Neuronal stem cell (in vitro differentiated cells): ENCODE measurements around the gene MAG.
A peak's percentile ranks its signal among the peaks of the same experiment; 100 is the strongest.

Experiments
- DNase-seq: peaks from one replicate; pipeline ENCODE4 v3.0.0-alpha.2; 2013; ENCODE audit warnings: low spot score
- H2AFZ ChIP-seq: one replicate; pipeline ENCODE4 v1.6.1; 2013; ENCODE audit warnings: mild to moderate bottlenecking, low read length, inconsistent platforms
- H2AK5ac ChIP-seq: 2 replicates; pipeline ENCODE4 v1.6.1; 2013; ENCODE audit warnings: low read depth, mild to moderate bottlenecking, inconsistent platforms, low read length, moderate library complexity, mixed read lengths
- H2BK120ac ChIP-seq: 2 replicates; pipeline ENCODE4 v1.6.1; 2013; ENCODE audit warnings: low read depth, mild to moderate bottlenecking, inconsistent platforms, low read length, moderate library complexity, mixed read lengths
- H2BK12ac ChIP-seq: one replicate; pipeline ENCODE4 v1.6.1; 2013; ENCODE audit warnings: low read length, inconsistent platforms
- H2BK15ac ChIP-seq: 2 replicates; pipeline ENCODE4 v1.6.1; 2013; ENCODE audit warnings: mild to moderate bottlenecking, low read length, inconsistent platforms, mixed read lengths
- H2BK5ac ChIP-seq: one replicate; pipeline ENCODE4 v1.6.1; 2013; ENCODE audit warnings: inconsistent platforms, mild to moderate bottlenecking, low read length, moderate library complexity
- H3K14ac ChIP-seq: one replicate; pipeline ENCODE4 v1.6.1; 2013; ENCODE audit warnings: low read length, inconsistent platforms
- H3K18ac ChIP-seq: 2 replicates; pipeline ENCODE4 v1.6.1; 2013; ENCODE audit warnings: low read length, inconsistent platforms
- H3K23ac ChIP-seq: 2 replicates; pipeline ENCODE4 v1.6.1; 2013; ENCODE audit warnings: low read depth, mild to moderate bottlenecking, mixed read lengths, low read length, inconsistent platforms; ENCODE audit not compliant: poor library complexity
- H3K27ac ChIP-seq: replicated peaks from 3 replicates; pipeline ENCODE4 v1.5.1; 2013; ENCODE audit warnings: low read length, inconsistent platforms
- H3K27me3 ChIP-seq, 3 experiments: 2 replicates each; pipeline ENCODE4 v1.6.1; 2013; ENCODE audit warnings: low read length in 3 of 3, mild to moderate bottlenecking in 2 of 3, inconsistent platforms in 1 of 3, low read depth in 1 of 3, mixed read lengths in 1 of 3, moderate library complexity in 1 of 3; ENCODE audit not compliant: control insufficient read depth in 3 of 3, insufficient read depth in 3 of 3
- H3K36me3 ChIP-seq, 2 donors: replicated peaks in 1 of 2; 2 replicates each; pipeline ENCODE4 v1.6.1; 2013; ENCODE audit warnings: low read length in 2 of 2; ENCODE audit not compliant: control insufficient read depth in 2 of 2, insufficient read depth in 2 of 2
- H3K4ac ChIP-seq: 2 replicates; pipeline ENCODE4 v1.6.1; 2013; ENCODE audit warnings: inconsistent platforms, mild to moderate bottlenecking, low read length, moderate library complexity
- H3K4me1 ChIP-seq, 2 donors: 1 replicate in 1 of 2; 2 replicates in 1 of 2; pipeline ENCODE4 v1.6.1; 2013; ENCODE audit warnings: low read length in 2 of 2, low read depth in 1 of 2; ENCODE audit not compliant: control insufficient read depth in 2 of 2, insufficient read depth in 1 of 2
- H3K4me2 ChIP-seq: one replicate; pipeline ENCODE4 v1.6.1; 2013; ENCODE audit warnings: mild to moderate bottlenecking, low read length, inconsistent platforms; ENCODE audit not compliant: insufficient read depth, poor library complexity, severe bottlenecking
- H3K4me3 ChIP-seq, 2 donors: 2 replicates each; pipeline ENCODE4 v1.5.1; 2013; ENCODE audit warnings: low read length in 2 of 2, mild to moderate bottlenecking in 2 of 2, inconsistent platforms in 1 of 2, moderate library complexity in 1 of 2
- H3K79me1 ChIP-seq: one replicate; pipeline ENCODE4 v1.6.1; 2013; ENCODE audit warnings: low read depth, mild to moderate bottlenecking, inconsistent platforms, low read length, moderate library complexity
- H3K9ac ChIP-seq: one replicate; pipeline ENCODE4 v1.6.1; 2013; ENCODE audit warnings: mild to moderate bottlenecking, low read depth, low read length, inconsistent platforms; ENCODE audit not compliant: poor library complexity
- H3K9me3 ChIP-seq, 2 donors: replicated peaks in 1 of 2; 2 replicates each; pipeline versions ENCODE3 to v1.6.1; 2013; ENCODE audit warnings: low read length in 2 of 2, mild to moderate bottlenecking in 2 of 2, inconsistent platforms in 1 of 2, low read depth in 1 of 2, mixed read lengths in 1 of 2, moderate library complexity in 1 of 2; ENCODE audit not compliant: control insufficient read depth in 2 of 2, insufficient read depth in 1 of 2
- H4K8ac ChIP-seq: one replicate; pipeline ENCODE4 v1.6.1; 2013; ENCODE audit warnings: low read depth, mild to moderate bottlenecking, inconsistent platforms, low read length, moderate library complexity
- H4K91ac ChIP-seq: one replicate; pipeline ENCODE4 v1.6.1; 2013; ENCODE audit warnings: low read length, low read depth, mild to moderate bottlenecking, inconsistent platforms; ENCODE audit not compliant: poor library complexity
- WGBS, 2 donors: extraction: QIAGEN DNeasy Blood & Tissue Kit; methylation state at CpG; one replicate each; pipeline ENCODE4 v1.1.7; 2013; ENCODE audit warnings: missing lambda C conversion rate in 2 of 2, mixed read lengths in 1 of 2; ENCODE audit not compliant: insufficient read length in 2 of 2, insufficient replicate concordance in 1 of 2; ENCODE audit errors: extremely low coverage in 2 of 2; 5-methylcytosine and 5-hydroxymethylcytosine counted together

MAG gene

DNA sequence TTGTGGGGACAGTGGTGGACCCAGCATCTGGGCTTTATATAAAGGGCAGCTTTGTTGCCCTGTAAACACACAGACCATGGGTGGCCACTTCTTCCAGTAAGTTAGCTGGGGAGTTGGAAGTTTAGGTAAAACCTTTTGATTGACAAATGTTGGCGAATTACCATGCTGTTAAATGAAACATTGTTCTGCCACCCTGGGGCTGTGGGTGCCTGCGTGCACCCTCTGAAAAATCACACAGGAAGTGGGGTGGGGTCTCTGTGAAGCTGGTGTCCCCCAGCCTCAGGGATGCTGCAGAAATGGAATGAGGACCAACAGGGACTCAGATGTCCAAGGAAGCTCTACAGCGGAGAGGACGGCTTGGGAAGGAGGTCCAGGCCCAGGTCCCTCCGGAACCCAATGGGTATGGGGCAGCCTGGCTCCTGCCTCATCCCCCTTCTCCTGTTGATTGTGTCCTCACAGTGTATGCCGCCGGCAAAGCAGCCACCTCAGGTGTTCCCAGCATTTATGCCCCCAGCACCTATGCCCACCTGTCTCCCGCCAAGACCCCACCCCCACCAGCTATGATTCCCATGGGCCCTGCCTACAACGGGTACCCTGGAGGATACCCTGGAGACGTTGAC, 26.0 kb upstream of the MAG start:
- Histone ChIP-seq H3K14ac (no peak overlapping the region), H3K9ac (peak overlapping the region; percentile 70), H3K4ac (no peak overlapping the region), H2AK5ac (peak overlapping the region; percentile 27), H3K4me1 (peaks cover 3 to 5% of the 10 kb centered on the region in 2 donors), H2BK120ac (no peak overlapping the region), H3K27ac (no peak overlapping the region), H2AFZ (no peak overlapping the region), H3K36me3 (peaks cover 38 to 48% of the 10 kb centered on the region in 2 donors), H2BK5ac (no peak overlapping the region), H3K4me3 (peak overlapping the region in 1 of 2 donors; percentile 84), H4K91ac (no peak overlapping the region), H3K4me2 (no peak overlapping the region), H4K8ac (no peak overlapping the region), H3K27me3 (peaks cover 0 to 2% (median 0%) of the 10 kb centered on the region in 3 experiments), H3K18ac (no peak overlapping the region), H2BK15ac (no peak overlapping the region), H3K79me1 (peaks cover 24% of the 10 kb centered on the region), H3K23ac (peak overlapping the region; percentile 97), H3K9me3 (no peaks in the 10 kb centered on the region), H2BK12ac (no peak overlapping the region)
- no peak for DNase-seq
- WGBS, 2 donors, result no CpG with 5 or more reads among the region's 10 CpGs

DNA sequence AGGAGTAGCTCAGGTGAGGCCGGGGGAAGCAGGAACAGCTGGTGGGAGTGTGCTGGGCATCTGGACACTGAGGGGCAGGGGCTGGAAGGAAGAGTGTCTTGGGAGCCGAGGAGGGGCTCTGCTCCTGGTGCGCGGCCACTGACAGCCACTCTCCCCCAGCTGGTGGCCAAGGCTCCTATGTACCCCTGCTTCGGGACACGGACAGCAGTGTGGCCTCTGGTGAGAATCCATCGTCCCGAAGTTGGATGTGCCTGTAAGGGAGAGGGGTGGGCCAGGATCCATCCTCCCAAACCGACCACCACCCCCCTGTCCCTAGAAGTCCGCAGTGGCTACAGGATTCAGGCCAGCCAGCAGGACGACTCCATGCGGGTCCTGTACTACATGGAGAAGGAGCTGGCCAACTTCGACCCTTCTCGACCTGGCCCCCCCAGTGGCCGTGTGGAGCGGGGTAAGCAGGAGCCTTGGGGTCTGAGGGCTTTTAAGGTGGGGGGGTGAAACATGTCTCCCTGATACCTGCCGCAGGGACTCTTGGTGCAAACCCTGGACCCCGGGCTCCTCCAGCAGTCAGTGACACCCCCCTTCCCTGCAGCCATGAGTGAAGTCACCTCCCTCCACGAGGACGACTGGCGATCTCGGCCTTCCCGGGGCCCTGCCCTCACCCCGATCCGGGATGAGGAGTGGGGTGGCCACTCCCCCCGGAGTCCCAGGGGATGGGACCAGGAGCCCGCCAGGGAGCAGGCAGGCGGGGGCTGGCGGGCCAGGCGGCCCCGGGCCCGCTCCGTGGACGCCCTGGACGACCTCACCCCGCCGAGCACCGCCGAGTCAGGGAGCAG, 25.2 kb upstream of the MAG start:
- Histone ChIP-seq H2BK120ac (no peak overlapping the region), H3K23ac (peak overlapping the region; percentile 97), H3K4me2 (peak overlapping the region; percentile 73), H3K4ac (no peak overlapping the region), H3K14ac (peak overlapping the region; percentile 82), H3K18ac (peak overlapping the region; percentile 17), H2BK5ac (peak overlapping the region; percentile 75), H3K9me3 (no peaks in the 10 kb centered on the region), H2AFZ (peak overlapping the region; percentile 91), H3K4me1 (peaks cover 3 to 5% of the 10 kb centered on the region in 2 donors), H3K9ac (peak overlapping the region; percentile 70), H2BK12ac (no peak overlapping the region), H3K79me1 (peaks cover 22% of the 10 kb centered on the region), H2AK5ac (peak overlapping the region; percentile 97), H4K91ac (no peak overlapping the region), H3K27ac (no peak overlapping the region), H4K8ac (peak overlapping the region; percentile 48), H2BK15ac (no peak overlapping the region), H3K27me3 (peaks cover 0 to 2% (median 0%) of the 10 kb centered on the region in 3 experiments), H3K36me3 (peaks cover 44 to 55% of the 10 kb centered on the region in 2 donors), H3K4me3 (peak overlapping the region; percentile 37 to 84)
- WGBS, 2 donors, result no CpG with 5 or more reads among the region's 39 CpGs
- DNase-seq, result no peak

DNA sequence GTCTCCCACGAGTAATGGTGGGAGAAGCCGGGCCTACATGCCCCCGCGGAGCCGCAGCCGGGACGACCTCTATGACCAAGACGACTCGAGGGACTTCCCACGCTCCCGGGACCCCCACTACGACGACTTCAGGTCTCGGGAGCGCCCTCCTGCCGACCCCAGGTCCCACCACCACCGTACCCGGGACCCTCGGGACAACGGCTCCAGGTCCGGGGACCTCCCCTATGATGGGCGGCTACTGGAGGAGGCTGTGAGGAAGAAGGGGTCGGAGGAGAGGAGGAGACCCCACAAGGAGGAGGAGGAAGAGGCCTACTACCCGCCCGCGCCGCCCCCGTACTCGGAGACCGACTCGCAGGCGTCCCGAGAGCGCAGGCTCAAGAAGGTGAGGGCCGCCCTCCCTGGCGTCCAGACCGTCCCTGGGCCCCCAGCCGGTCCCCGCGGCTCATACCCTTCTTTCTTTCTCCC, 24.6 kb upstream of the MAG start:
- Histone ChIP-seq H3K27me3 (peaks cover 0 to 2% (median 0%) of the 10 kb centered on the region in 3 experiments), H2AFZ (peak overlapping the region; percentile 91), H4K8ac (peak overlapping the region; percentile 48), H3K36me3 (peaks cover 45 to 62% of the 10 kb centered on the region in 2 donors), H2BK15ac (no peak overlapping the region), H3K18ac (peak overlapping the region; percentile 64), H2BK120ac (no peak overlapping the region), H4K91ac (no peak overlapping the region), H2BK5ac (peak overlapping the region; percentile 75), H3K9ac (peak overlapping the region; percentile 86), H3K4me2 (peak overlapping the region; percentile 73), H3K4ac (no peak overlapping the region), H2BK12ac (no peak overlapping the region), H3K4me1 (peaks cover 3 to 5% of the 10 kb centered on the region in 2 donors), H3K27ac (peak overlapping the region; percentile 39), H3K14ac (peak overlapping the region; percentile 82), H3K4me3 (peak overlapping the region; percentile 80 to 84), H3K79me1 (peaks cover 16% of the 10 kb centered on the region), H3K23ac (peak overlapping the region; percentile 97), H2AK5ac (peak overlapping the region; percentile 97), H3K9me3 (no peaks in the 10 kb centered on the region)
- DNase-seq, result no peak
- WGBS, 2 donors, result no CpG with 5 or more reads among the region's 40 CpGs
